Astrocyte (in vitro differentiated cells and primary cell): ENCODE measurements around the gene CERS5. TPM values are rescaled to one million over a fixed set of nuclear protein-coding genes. Genes with fewer than 3 reads are reported as not detected.

Source experiments
- DNase-seq: peaks from one replicate; pipeline ENCODE4 v3.0.0-alpha.2; 2010; ENCODE audit warnings: low read depth
- FAIRE-seq: peaks from 2 replicates; lab custom pipeline; 2011; peaks lifted over from hg19 to GRCh38; lab: Jason Lieb, UNC
- H2AFZ ChIP-seq: 2 replicates; pipeline ENCODE4 v1.6.0; 2012; ENCODE audit warnings: low read depth, low read length, inconsistent platforms
- H3K27ac ChIP-seq: 2 replicates; pipeline ENCODE4 v1.5.1; 2011; ENCODE audit warnings: low read depth, low read length, inconsistent platforms
- H3K27me3 ChIP-seq: 2 replicates; pipeline ENCODE4 v1.6.0; 2011; ENCODE audit warnings: low read length, inconsistent platforms; ENCODE audit not compliant: insufficient read depth
- H3K36me3 ChIP-seq: 2 replicates; pipeline ENCODE4 v1.5.1; 2011; ENCODE audit warnings: low read length, inconsistent platforms; ENCODE audit not compliant: insufficient read depth
- H3K4me1 ChIP-seq: 2 replicates; pipeline ENCODE4 v1.5.1; 2011; ENCODE audit warnings: low read length, inconsistent platforms; ENCODE audit not compliant: insufficient read depth
- H3K4me2 ChIP-seq: 2 replicates; pipeline ENCODE4 v1.6.0; 2012; ENCODE audit warnings: low read length, inconsistent platforms
- H3K4me3 ChIP-seq: 2 replicates; pipeline ENCODE4 v1.5.1; 2011; ENCODE audit warnings: low read depth, mild to moderate bottlenecking, low read length, inconsistent platforms; ENCODE audit not compliant: insufficient read depth
- H3K79me2 ChIP-seq: 2 replicates; pipeline ENCODE4 v1.6.0; 2012; ENCODE audit warnings: mild to moderate bottlenecking, low read length, inconsistent platforms; ENCODE audit not compliant: insufficient read depth
- H3K9ac ChIP-seq: 2 replicates; pipeline ENCODE4 v1.6.0; 2012; ENCODE audit warnings: mild to moderate bottlenecking, low read length, inconsistent platforms
- H3K9me3 ChIP-seq: 2 replicates; pipeline ENCODE4 v1.5.1; 2012; ENCODE audit warnings: low read depth, mild to moderate bottlenecking, low read length, inconsistent platforms; ENCODE audit not compliant: insufficient read depth
- H4K20me1 ChIP-seq: 2 replicates; pipeline ENCODE4 v1.6.0; 2012; ENCODE audit warnings: low read length, inconsistent platforms; ENCODE audit not compliant: insufficient read depth
- H3K27ac Mint-ChIP-seq: one replicate; pipeline ENCODE4 v1.8.0; 2021; ENCODE audit warnings: mild to moderate bottlenecking, mixed read lengths; ENCODE audit not compliant: unreplicated experiment
- H3K27me3 Mint-ChIP-seq: one replicate; pipeline ENCODE4 v1.8.0; 2021; ENCODE audit warnings: low read depth, mixed read lengths; ENCODE audit not compliant: unreplicated experiment
- H3K36me3 Mint-ChIP-seq: one replicate; pipeline ENCODE4 v1.8.0; 2021; ENCODE audit warnings: low read depth, mixed read lengths; ENCODE audit not compliant: unreplicated experiment
- H3K4me1 Mint-ChIP-seq: one replicate; pipeline ENCODE4 v1.8.0; 2021; ENCODE audit warnings: low read depth, mixed read lengths; ENCODE audit not compliant: unreplicated experiment
- H3K4me3 Mint-ChIP-seq: one replicate; pipeline ENCODE4 v1.8.0; 2021; ENCODE audit warnings: mild to moderate bottlenecking, moderate library complexity, mixed read lengths; ENCODE audit not compliant: unreplicated experiment
- H3K9me3 Mint-ChIP-seq: one replicate; pipeline ENCODE4 v1.8.0; 2021; ENCODE audit warnings: mild to moderate bottlenecking, mixed read lengths; ENCODE audit not compliant: unreplicated experiment
- CTCF ChIP-seq: IDR thresholded peaks from 2 replicates; pipeline ENCODE4 v1.5.1; 2011; ENCODE audit warnings: low read depth, mild to moderate bottlenecking, inconsistent platforms, low read length, moderate library complexity; ENCODE audit not compliant: insufficient read depth
- EZH2 ChIP-seq: IDR thresholded peaks from 2 replicates; pipeline ENCODE4 v1.6.1; 2012; ENCODE audit warnings: mild to moderate bottlenecking, low read length, inconsistent platforms; ENCODE audit not compliant: insufficient read depth
- total RNA-seq: library from RNA; stranded (reverse); gene quantifications from 2 replicates; pipeline ENCODE4 v1.2.1, GENCODE V29; 2021

CERS5 gene
- total RNA-seq, 1 donor from 2014 or later, result 115 TPM

- Histone ChIP-seq H3K9me3 (no peaks in the 10 kb centered on the region), H3K4me2 (no peak overlapping the region), H3K79me2 (peaks cover 76% of the 10 kb centered on the region), H3K27me3 (no peaks in the 10 kb centered on the region), H4K20me1 (peaks cover 59% of the 10 kb centered on the region), H3K4me3 (no peak overlapping the region), H3K36me3 (peaks cover 9% of the 10 kb centered on the region), H3K27ac (no peak overlapping the region), H3K4me1 (no peaks in the 10 kb centered on the region), H2AFZ (no peak overlapping the region), H3K9ac (no peak overlapping the region)
- H3K4me3 Mint-ChIP-seq, result no peak overlapping the region
- no peak for FAIRE-seq
- TF ChIP-seq EZH2 (no peak), CTCF (no peak)
- no peak overlapping the region for H3K27ac Mint-ChIP-seq
- no peaks in the 10 kb centered on the region for H3K27me3 Mint-ChIP-seq
- no peaks in the 10 kb centered on the region for H3K9me3 Mint-ChIP-seq
- no peak for DNase-seq
- peaks cover 8% of the 10 kb centered on the region for H3K36me3 Mint-ChIP-seq
- peaks cover 11% of the 10 kb centered on the region for H3K4me1 Mint-ChIP-seq
Measured at GRCh38 chr12:50147281-50147680, 19.9 kb downstream of the CERS5 start.

GRCh38 chr12:50145439-50145838 lies 21.7 kb downstream of the CERS5 start:
- Histone ChIP-seq H3K4me1 (no peaks in the 10 kb centered on the region), H3K4me2 (no peak overlapping the region), H4K20me1 (peaks cover 40% of the 10 kb centered on the region), H2AFZ (no peak overlapping the region), H3K4me3 (no peak overlapping the region), H3K79me2 (peaks cover 58% of the 10 kb centered on the region), H3K36me3 (peaks cover 9% of the 10 kb centered on the region), H3K27me3 (no peaks in the 10 kb centered on the region), H3K9ac (no peak overlapping the region), H3K9me3 (no peaks in the 10 kb centered on the region), H3K27ac (no peak overlapping the region)
- Mint-ChIP-seq H3K36me3 (peaks cover 15% of the 10 kb centered on the region), H3K27me3 (no peaks in the 10 kb centered on the region), H3K4me1 (peaks cover 4% of the 10 kb centered on the region), H3K4me3 (no peak overlapping the region), H3K9me3 (no peaks in the 10 kb centered on the region), H3K27ac (no peak overlapping the region)
- TF ChIP-seq CTCF (no peak), EZH2 (no peak)
- FAIRE-seq (no peak), DNase-seq (no peak)

- peaks cover 1% of the 10 kb centered on the region for H3K4me1 Mint-ChIP-seq
- peaks cover 12% of the 10 kb centered on the region for H3K36me3 ChIP-seq
- no peak overlapping the region for H3K4me2 ChIP-seq
- H3K9me3 Mint-ChIP-seq, result no peaks in the 10 kb centered on the region
- H3K36me3 Mint-ChIP-seq, result peaks cover 21% of the 10 kb centered on the region
- H3K4me3 ChIP-seq, result no peak overlapping the region
- DNase-seq (no peak), FAIRE-seq (no peak)
- no peaks in the 10 kb centered on the region for H3K4me1 ChIP-seq
- no peak overlapping the region for H2AFZ ChIP-seq
- TF ChIP-seq EZH2, result no peak
- TF ChIP-seq CTCF, result no peak
- peaks cover 26% of the 10 kb centered on the region for H4K20me1 ChIP-seq
- peaks cover 34% of the 10 kb centered on the region for H3K79me2 ChIP-seq
- no peaks in the 10 kb centered on the region for H3K27me3 Mint-ChIP-seq
- H3K27ac ChIP-seq, result no peak overlapping the region
- no peaks in the 10 kb centered on the region for H3K27me3 ChIP-seq
- H3K9ac ChIP-seq, result no peak overlapping the region
- no peak overlapping the region for H3K27ac Mint-ChIP-seq
- H3K4me3 Mint-ChIP-seq, result no peak overlapping the region
- no peaks in the 10 kb centered on the region for H3K9me3 ChIP-seq
Measured at GRCh38 chr12:50142993-50143392, 24.2 kb downstream of the CERS5 start.
